Upper lobe of left lung (tissue), 4 donors: ENCODE data around the gene SUFU.

Experiments used
- POLR2AphosphoS5 ChIP-seq, 2 donors: sonication (generic); formaldehyde crosslinking; IDR thresholded peaks; one replicate each; pipeline ENCODE4 v1.5.1; 2017; ENCODE audit warnings: antibody characterized with exemption in 2 of 2
- TF ChIP-seq, protein P1 (sequence below), 6 experiments: fragments of 450-650 bp in 4 of 6; fragments of 200-600 bp in 2 of 6; sonication (generic) in 2 of 6; IDR thresholded peaks; one replicate each; pipeline ENCODE4 v1.5.1; 2016 to 2019; ENCODE audit warnings: antibody characterized with exemption in 6 of 6

DNA sequence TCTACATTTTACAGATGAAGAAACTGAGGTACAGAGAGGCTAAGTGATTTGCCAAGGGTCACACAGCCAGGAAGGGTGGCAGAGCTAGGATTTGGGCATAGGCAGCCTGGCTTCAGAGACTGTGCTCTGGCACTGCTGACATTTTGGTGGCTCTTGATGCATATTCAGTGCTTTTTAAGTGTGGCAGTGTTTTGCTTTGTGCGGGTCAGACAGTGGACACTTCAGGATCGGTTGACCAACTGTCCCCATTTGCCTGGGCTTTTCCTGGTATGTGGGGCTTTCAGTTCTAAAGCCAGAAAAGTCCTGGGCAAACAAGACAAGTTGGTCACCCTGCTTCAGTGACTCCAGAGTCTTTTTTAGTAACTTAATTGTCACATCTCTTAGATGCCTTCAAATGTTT lies 35.0 kb downstream of the SUFU start:
- TF ChIP-seq, protein P1, sequence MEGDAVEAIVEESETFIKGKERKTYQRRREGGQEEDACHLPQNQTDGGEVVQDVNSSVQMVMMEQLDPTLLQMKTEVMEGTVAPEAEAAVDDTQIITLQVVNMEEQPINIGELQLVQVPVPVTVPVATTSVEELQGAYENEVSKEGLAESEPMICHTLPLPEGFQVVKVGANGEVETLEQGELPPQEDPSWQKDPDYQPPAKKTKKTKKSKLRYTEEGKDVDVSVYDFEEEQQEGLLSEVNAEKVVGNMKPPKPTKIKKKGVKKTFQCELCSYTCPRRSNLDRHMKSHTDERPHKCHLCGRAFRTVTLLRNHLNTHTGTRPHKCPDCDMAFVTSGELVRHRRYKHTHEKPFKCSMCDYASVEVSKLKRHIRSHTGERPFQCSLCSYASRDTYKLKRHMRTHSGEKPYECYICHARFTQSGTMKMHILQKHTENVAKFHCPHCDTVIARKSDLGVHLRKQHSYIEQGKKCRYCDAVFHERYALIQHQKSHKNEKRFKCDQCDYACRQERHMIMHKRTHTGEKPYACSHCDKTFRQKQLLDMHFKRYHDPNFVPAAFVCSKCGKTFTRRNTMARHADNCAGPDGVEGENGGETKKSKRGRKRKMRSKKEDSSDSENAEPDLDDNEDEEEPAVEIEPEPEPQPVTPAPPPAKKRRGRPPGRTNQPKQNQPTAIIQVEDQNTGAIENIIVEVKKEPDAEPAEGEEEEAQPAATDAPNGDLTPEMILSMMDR (IDR thresholded peaks at IDR 0.05): no peak
- no peak for TF ChIP-seq POLR2AphosphoS5 (IDR thresholded peaks at IDR 0.05)
